IMR-90 (cell line): ENCODE data around the gene KCNG4. TPM values are rescaled to one million over a fixed set of nuclear protein-coding genes. Genes with fewer than 3 reads are reported as not detected.
A peak's percentile ranks its signal among the peaks of the same experiment; 100 is the strongest.

ENCODE experiments used
- ATAC-seq: fragments of 200-7000 bp; cut with Tn5 transposase; 2 replicates; pipeline ENCODE4 v1.9.1; 2020; ENCODE audit warnings: low read depth, mild to moderate bottlenecking, moderate library complexity
- BruUV-seq: library from RNA; stranded (reverse); fragments of 400-500 nt; replicated peaks from 2 replicates; lab custom pipeline; 2021; lab: Mats Ljungman, UMichigan
- CTCF ChIA-PET: fragments of 300-600 bp; formaldehyde crosslinking; extraction: SDS; loops from one replicate; lab custom pipeline; 2021; ENCODE audit warnings: antibody characterized with exemption; lab: Yijun Ruan, JAX
- POLR2A ChIA-PET: fragments of 300-600 bp; sonication (Branson Sonifier 250); formaldehyde crosslinking; loops from one replicate; lab custom pipeline; 2022; ENCODE audit warnings: antibody characterized with exemption; ENCODE audit not compliant: unreplicated experiment; lab: Charles Lee
- DNase-seq: peaks from one replicate; pipeline ENCODE4 v3.0.0; 2013
- H2AFZ ChIP-seq: replicated peaks from 2 replicates; pipeline ENCODE3; 2013; ENCODE audit warnings: low read length, mild to moderate bottlenecking; ENCODE audit not compliant: poor library complexity
- H2AK5ac ChIP-seq: 2 replicates; pipeline ENCODE4 v1.6.1; 2013; ENCODE audit warnings: low read depth, low read length, inconsistent platforms
- H2AK9ac ChIP-seq: replicated peaks from 2 replicates; pipeline ENCODE3; 2013; ENCODE audit warnings: mild to moderate bottlenecking, low read depth, low read length, moderate library complexity; ENCODE audit not compliant: poor library complexity
- H2BK120ac ChIP-seq: 2 replicates; pipeline ENCODE4 v1.6.1; 2013; ENCODE audit warnings: low read depth, low read length, inconsistent platforms
- H2BK15ac ChIP-seq: 3 replicates; pipeline ENCODE4 v1.6.1; 2013; ENCODE audit warnings: low read depth, low read length, inconsistent platforms
- H2BK20ac ChIP-seq: 2 replicates; pipeline ENCODE4 v1.6.1; 2013; ENCODE audit warnings: low read depth, mild to moderate bottlenecking, inconsistent platforms, low read length, moderate library complexity
- H2BK5ac ChIP-seq: 2 replicates; pipeline ENCODE4 v1.6.1; 2013; ENCODE audit warnings: mild to moderate bottlenecking, low read depth, low read length, inconsistent platforms; ENCODE audit not compliant: poor library complexity, severe bottlenecking
- H3K14ac ChIP-seq: replicated peaks from 2 replicates; pipeline ENCODE4 v1.6.1; 2013; ENCODE audit warnings: low read depth, low read length, inconsistent platforms
- H3K18ac ChIP-seq: 2 replicates; pipeline ENCODE4 v1.6.1; 2013; ENCODE audit warnings: low read depth, low read length, control low read depth
- H3K23ac ChIP-seq: 2 replicates; pipeline ENCODE4 v1.6.1; 2013; ENCODE audit warnings: low read depth, low read length, inconsistent platforms
- H3K27ac ChIP-seq: 2 replicates; pipeline ENCODE4 v1.5.1; 2013; ENCODE audit warnings: mild to moderate bottlenecking, control low read depth, low read length; ENCODE audit not compliant: insufficient read depth
- H3K27me3 ChIP-seq: 2 replicates; pipeline ENCODE4 v1.6.1; 2013; ENCODE audit warnings: low read length; ENCODE audit not compliant: control insufficient read depth, insufficient read depth
- H3K36me3 ChIP-seq: 2 replicates; pipeline ENCODE4 v1.6.1; 2013; ENCODE audit warnings: low read length, mixed read lengths; ENCODE audit not compliant: control insufficient read depth, insufficient read depth
- H3K4ac ChIP-seq: 2 replicates; pipeline ENCODE4 v1.6.1; 2013; ENCODE audit warnings: low read depth, low read length, inconsistent platforms
- H3K4me1 ChIP-seq: 2 replicates; pipeline ENCODE4 v1.6.1; 2013; ENCODE audit warnings: low read length, mixed read lengths; ENCODE audit not compliant: control insufficient read depth, insufficient read depth
- H3K4me2 ChIP-seq: 2 replicates; pipeline ENCODE4 v1.6.1; 2013; ENCODE audit warnings: low read depth, mild to moderate bottlenecking, control low read depth, low read length, moderate library complexity
- H3K4me3 ChIP-seq: 2 replicates; pipeline ENCODE4 v1.5.1; 2013; ENCODE audit warnings: low read depth, mild to moderate bottlenecking, control low read depth, low read length, moderate library complexity; ENCODE audit not compliant: insufficient read depth
- H3K56ac ChIP-seq: 2 replicates; pipeline ENCODE4 v1.6.1; 2013; ENCODE audit warnings: low read length, inconsistent platforms; ENCODE audit not compliant: insufficient read depth; ENCODE audit errors: extremely low read depth
- H3K79me1 ChIP-seq, 2 experiments: 2 replicates each; pipeline ENCODE4 v1.6.1; 2013; ENCODE audit warnings: low read length in 2 of 2, inconsistent platforms in 1 of 2, low read depth in 1 of 2
- H3K9ac ChIP-seq: 2 replicates; pipeline ENCODE4 v1.6.1; 2013; ENCODE audit warnings: low read depth, low read length, control low read depth
- H3K9me1 ChIP-seq: 2 replicates; pipeline ENCODE4 v1.6.1; 2013; ENCODE audit warnings: low read length, inconsistent platforms; ENCODE audit not compliant: insufficient read depth
- H3K9me3 ChIP-seq: 2 replicates; pipeline ENCODE4 v1.6.1; 2013; ENCODE audit warnings: low read length; ENCODE audit not compliant: control insufficient read depth, insufficient read depth
- H4K20me1 ChIP-seq: 2 replicates; pipeline ENCODE4 v1.6.1; 2013; ENCODE audit warnings: low read length, inconsistent platforms; ENCODE audit not compliant: insufficient read depth
- H4K5ac ChIP-seq: 2 replicates; pipeline ENCODE4 v1.6.1; 2013; ENCODE audit warnings: mild to moderate bottlenecking, low read depth, low read length, control low read depth
- H4K8ac ChIP-seq, 2 experiments: 2 replicates each; pipeline ENCODE4 v1.6.1; 2013; ENCODE audit warnings: low read depth in 2 of 2, low read length in 2 of 2, control low read depth in 1 of 2, inconsistent platforms in 1 of 2
- H4K91ac ChIP-seq: 2 replicates; pipeline ENCODE4 v1.6.1; 2013; ENCODE audit warnings: low read depth, low read length, inconsistent platforms; ENCODE audit not compliant: insufficient read depth
- FOS ChIP-seq: fragments of 150-350 bp; IDR thresholded peaks from 2 replicates; pipeline ENCODE4 v1.6.1; 2016; ENCODE audit warnings: low read depth, low read length
- MAFK ChIP-seq: IDR thresholded peaks from 2 replicates; pipeline ENCODE4 v1.6.1; 2012; ENCODE audit warnings: low read depth, low read length, improper control_type of control experiment
- MXI1 ChIP-seq: IDR thresholded peaks from 2 replicates; pipeline ENCODE4 v1.6.1; 2012; ENCODE audit warnings: low read depth, mild to moderate bottlenecking, low read length, moderate library complexity, borderline replicate concordance
- NFE2L2 ChIP-seq: fragments of 150-350 bp; IDR thresholded peaks from 2 replicates; pipeline ENCODE4 v1.6.1; 2016; ENCODE audit warnings: low read depth, mild to moderate bottlenecking, low read length
- POLR2A ChIP-seq: IDR thresholded peaks from 2 replicates; pipeline ENCODE4 v1.6.1; 2012; ENCODE audit warnings: mild to moderate bottlenecking, low read depth, low read length
- RAD21 ChIP-seq: IDR thresholded peaks from 2 replicates; pipeline ENCODE4 v1.6.1; 2012; ENCODE audit warnings: low read length, improper control_type of control experiment
- WGBS, 2 experiments: methylation state at CpG; one replicate each; pipeline versions ENCODE4 v1.1.5 to v1.1.7; 2013; ENCODE audit warnings: missing lambda C conversion rate in 2 of 2; ENCODE audit not compliant: insufficient read length in 1 of 2; ENCODE audit errors: extremely low coverage in 2 of 2; 5-methylcytosine and 5-hydroxymethylcytosine counted together
- dilution Hi-C: fragments of 300-500 bp; cut with HindIII; formaldehyde crosslinking; loops from one replicate; pipeline ENCODE4 v1.14.3; 2018; ENCODE audit warnings: low sequenced_read_pairs; ENCODE audit not compliant: unreplicated experiment
- in situ Hi-C: fragments of 300-500 bp; cut with MboI; formaldehyde crosslinking; loops from 3 replicates; pipeline ENCODE4 v1.14.3; 2019; ENCODE audit warnings: low sequenced_read_pairs, inconsistent platforms, mixed read lengths
- intact Hi-C: fragments of 100-400 bp; cut with micrococcal nuclease; formaldehyde crosslinking; loops from 2 replicates; pipeline ENCODE4 v1.10.0; 2022
- polyA plus RNA-seq, 3 experiments: library from polyadenylated mRNA; depleted of rRNA; stranded (reverse); fragments of >200 nt; gene quantifications; 2 replicates each; pipeline ENCODE4 v1.2.3, GENCODE V29; 2012; ENCODE audit warnings: low replicate concordance in 1 of 3
- total RNA-seq: library from RNA; depleted of rRNA; stranded (reverse); fragments of >200 nt; gene quantifications from 2 replicates; pipeline ENCODE4 v1.2.3, GENCODE V29; 2012
- TF ChIP-seq, protein P1 (sequence below): fragments of 150-350 bp; IDR thresholded peaks from 2 replicates; pipeline ENCODE4 v1.6.1; 2017; ENCODE audit warnings: mild to moderate bottlenecking, antibody characterized with exemption, low read length, low read depth
- TF ChIP-seq, protein P2 (sequence below): fragments of 150-350 bp; IDR thresholded peaks from 2 replicates; pipeline ENCODE4 v1.6.1; 2016; ENCODE audit warnings: low read depth, mild to moderate bottlenecking, low read length, moderate library complexity, borderline replicate concordance
- TF ChIP-seq, protein P3 (sequence below): conservative IDR thresholded peaks from 2 replicates; pipeline ENCODE4 v1.5.1; 2012; ENCODE audit warnings: mild to moderate bottlenecking, low read depth, low read length, improper control_type of control experiment

Gene KCNG4
- total and polyA plus RNA-seq, 2 of the 4 experiments (the other 2 are of a cell fraction): not detected

DNA sequence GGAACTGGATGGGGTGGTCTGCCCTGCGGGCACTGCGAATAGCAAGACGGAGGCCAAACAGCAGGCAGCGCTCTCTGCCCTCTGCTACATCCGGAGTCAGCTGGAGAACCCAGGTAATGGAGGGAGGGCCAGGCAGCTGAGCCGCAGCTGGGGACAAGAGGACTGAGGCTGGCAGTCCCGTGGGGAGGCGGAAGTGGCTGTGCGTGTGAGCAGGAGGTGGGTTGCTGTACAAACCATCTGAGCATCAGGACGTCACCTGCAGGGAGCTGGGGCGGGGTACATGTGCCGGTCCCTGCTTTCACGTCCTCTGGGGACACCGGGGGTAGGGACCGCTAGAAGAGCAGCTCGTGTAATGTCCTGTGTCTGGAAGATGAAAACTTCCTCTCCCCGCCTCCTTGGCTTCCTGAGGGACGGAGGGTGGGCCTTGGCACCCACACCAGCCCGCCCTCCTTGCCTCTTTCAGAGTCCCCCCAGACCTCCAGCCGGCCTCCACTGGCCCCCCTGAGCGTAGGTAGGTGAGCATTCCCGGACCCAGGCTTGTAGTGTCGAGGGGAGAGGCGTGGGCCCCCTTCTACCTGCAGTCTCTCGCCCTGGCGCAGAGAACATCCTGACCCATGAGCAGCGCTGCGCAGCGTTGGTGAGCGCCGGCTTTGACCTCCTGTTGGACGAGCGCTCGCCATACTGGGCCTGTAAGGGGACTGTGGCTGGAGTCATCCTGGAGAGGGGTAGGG lies 45.2 kb downstream of the KCNG4 start:
- H3K27ac ChIP-seq: no peak overlapping the region
- no peaks in the 10 kb centered on the region for H3K79me1 ChIP-seq
- peak overlapping the region; percentile 51 for H2AFZ ChIP-seq
- no peak overlapping the region for H3K18ac ChIP-seq
- no peak overlapping the region for H2AK5ac ChIP-seq
- ChIA-PET POLR2A (no interaction called here), CTCF (interaction anchor here (0.7 to 0.8 kb wide), 2 partner anchors 8 to 151 kb away, joined by 3 read pairs; partner anchors contain the start of gene TAF1C)
- DNase-seq (no peak), ATAC-seq (no peak)
- TF ChIP-seq NFE2L2: no peak
- TF ChIP-seq, protein P1, sequence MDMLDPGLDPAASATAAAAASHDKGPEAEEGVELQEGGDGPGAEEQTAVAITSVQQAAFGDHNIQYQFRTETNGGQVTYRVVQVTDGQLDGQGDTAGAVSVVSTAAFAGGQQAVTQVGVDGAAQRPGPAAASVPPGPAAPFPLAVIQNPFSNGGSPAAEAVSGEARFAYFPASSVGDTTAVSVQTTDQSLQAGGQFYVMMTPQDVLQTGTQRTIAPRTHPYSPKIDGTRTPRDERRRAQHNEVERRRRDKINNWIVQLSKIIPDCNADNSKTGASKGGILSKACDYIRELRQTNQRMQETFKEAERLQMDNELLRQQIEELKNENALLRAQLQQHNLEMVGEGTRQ: no peak
- no peak for TF ChIP-seq MAFK
- no peak for TF ChIP-seq RAD21
- no peak for TF ChIP-seq MXI1
- TF ChIP-seq, protein P2, sequence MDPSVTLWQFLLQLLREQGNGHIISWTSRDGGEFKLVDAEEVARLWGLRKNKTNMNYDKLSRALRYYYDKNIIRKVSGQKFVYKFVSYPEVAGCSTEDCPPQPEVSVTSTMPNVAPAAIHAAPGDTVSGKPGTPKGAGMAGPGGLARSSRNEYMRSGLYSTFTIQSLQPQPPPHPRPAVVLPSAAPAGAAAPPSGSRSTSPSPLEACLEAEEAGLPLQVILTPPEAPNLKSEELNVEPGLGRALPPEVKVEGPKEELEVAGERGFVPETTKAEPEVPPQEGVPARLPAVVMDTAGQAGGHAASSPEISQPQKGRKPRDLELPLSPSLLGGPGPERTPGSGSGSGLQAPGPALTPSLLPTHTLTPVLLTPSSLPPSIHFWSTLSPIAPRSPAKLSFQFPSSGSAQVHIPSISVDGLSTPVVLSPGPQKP: no peak
- TF ChIP-seq FOS: no peak
- no peak for TF ChIP-seq POLR2A
- TF ChIP-seq, protein P3, sequence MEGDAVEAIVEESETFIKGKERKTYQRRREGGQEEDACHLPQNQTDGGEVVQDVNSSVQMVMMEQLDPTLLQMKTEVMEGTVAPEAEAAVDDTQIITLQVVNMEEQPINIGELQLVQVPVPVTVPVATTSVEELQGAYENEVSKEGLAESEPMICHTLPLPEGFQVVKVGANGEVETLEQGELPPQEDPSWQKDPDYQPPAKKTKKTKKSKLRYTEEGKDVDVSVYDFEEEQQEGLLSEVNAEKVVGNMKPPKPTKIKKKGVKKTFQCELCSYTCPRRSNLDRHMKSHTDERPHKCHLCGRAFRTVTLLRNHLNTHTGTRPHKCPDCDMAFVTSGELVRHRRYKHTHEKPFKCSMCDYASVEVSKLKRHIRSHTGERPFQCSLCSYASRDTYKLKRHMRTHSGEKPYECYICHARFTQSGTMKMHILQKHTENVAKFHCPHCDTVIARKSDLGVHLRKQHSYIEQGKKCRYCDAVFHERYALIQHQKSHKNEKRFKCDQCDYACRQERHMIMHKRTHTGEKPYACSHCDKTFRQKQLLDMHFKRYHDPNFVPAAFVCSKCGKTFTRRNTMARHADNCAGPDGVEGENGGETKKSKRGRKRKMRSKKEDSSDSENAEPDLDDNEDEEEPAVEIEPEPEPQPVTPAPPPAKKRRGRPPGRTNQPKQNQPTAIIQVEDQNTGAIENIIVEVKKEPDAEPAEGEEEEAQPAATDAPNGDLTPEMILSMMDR: no peak
- intact Hi-C loops: no loop called here
- no peaks in the 10 kb centered on the region for H3K36me3 ChIP-seq
- H4K8ac ChIP-seq: no peak overlapping the region
- no peaks in the 10 kb centered on the region for H3K9me3 ChIP-seq
- dilution Hi-C loops: no loop called here
- no peak overlapping the region for H2BK120ac ChIP-seq
- no peaks in the 10 kb centered on the region for H3K9me1 ChIP-seq
- no peak overlapping the region for H2BK5ac ChIP-seq
- in situ Hi-C loops: no loop called here
- no peak overlapping the region for H3K4me2 ChIP-seq
- H3K56ac ChIP-seq: no peak overlapping the region
- BruUV-seq: no TSS peak
- H2BK15ac ChIP-seq: no peak overlapping the region
- WGBS, 2 experiments: 90% methylated on average over 2 of the region's 34 CpGs; no CpG with 5 or more reads in 1 of the 2 experiments
- H3K27me3 ChIP-seq: peaks cover 26% of the 10 kb centered on the region
- no peak overlapping the region for H2BK20ac ChIP-seq
- no peak overlapping the region for H3K4me3 ChIP-seq
- H2AK9ac ChIP-seq: no peak overlapping the region
- H3K23ac ChIP-seq: no peak overlapping the region
- H4K5ac ChIP-seq: no peak overlapping the region
- no peaks in the 10 kb centered on the region; the same call in 1 of the 2 replicates for H4K20me1 ChIP-seq
- H3K9ac ChIP-seq: no peak overlapping the region
- H4K91ac ChIP-seq: no peak overlapping the region
- H3K4ac ChIP-seq: no peak overlapping the region
- H3K14ac ChIP-seq: no peak overlapping the region
- H3K4me1 ChIP-seq: peaks cover 2% of the 10 kb centered on the region; the same call in 1 of the 2 replicates
